Brain pericyte (primary cell): ENCODE results near the gene C2orf49.

ENCODE experiments used
- DNase-seq: peaks from one replicate; pipeline ENCODE4 v3.0.0-alpha.2; 2012; ENCODE audit warnings: low read depth, low spot score

The C2orf49 gene

DNA sequence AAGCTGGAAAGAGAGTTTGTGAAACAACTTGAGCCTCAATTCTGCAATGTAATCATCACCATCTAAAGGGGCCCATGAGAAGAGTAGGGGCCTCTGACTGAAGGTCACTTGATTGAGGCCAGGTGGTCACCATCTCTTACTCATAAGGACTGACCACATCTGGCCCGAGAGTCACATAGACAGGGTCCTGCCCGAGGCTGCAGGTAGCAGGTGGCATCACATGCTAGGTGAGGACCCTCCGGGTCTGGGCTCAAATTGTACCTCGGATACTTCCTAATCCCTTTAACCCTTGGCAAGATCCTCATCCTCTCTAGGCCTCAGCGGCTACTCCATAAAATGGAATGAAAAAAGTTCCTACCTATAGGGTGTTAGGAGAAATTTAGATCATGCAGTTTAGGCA, 44.8 kb downstream of the C2orf49 start:
- no peak for DNase-seq

DNA sequence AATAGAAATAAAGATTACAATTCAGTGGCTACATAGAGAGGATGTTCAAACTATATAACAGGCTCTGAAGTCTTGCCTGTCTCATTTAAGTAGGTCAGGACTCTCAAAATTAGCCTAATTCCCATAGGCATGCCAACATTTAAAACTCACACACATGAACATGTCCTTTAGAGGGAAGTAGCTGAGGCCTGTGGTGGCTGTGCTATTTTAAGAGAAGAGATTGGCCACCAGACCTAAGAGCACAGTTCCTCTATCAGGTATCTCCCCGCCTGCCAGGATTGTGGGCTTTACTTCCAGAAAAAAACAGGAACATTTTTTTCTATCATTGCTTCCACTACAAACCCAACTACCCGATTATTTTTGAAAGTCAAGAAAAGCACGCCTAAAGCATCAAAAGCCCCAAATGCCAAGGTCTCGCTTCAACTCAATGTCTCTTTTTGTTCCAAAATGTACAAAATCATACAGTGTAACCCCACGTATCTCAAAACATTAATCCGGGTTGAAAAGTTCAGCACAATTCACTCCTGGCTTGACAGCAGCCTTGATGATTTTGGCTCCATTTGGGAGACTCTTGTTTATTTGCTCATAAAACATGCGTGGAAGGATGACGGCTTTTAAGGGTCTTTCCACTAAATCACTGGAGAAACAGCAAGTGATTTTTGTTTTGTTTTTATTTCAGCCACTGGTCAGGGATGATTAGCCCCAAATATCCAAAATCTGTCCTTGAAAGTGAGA, 46.3 kb downstream of the C2orf49 start:
- DNase-seq, result no peak

DNA sequence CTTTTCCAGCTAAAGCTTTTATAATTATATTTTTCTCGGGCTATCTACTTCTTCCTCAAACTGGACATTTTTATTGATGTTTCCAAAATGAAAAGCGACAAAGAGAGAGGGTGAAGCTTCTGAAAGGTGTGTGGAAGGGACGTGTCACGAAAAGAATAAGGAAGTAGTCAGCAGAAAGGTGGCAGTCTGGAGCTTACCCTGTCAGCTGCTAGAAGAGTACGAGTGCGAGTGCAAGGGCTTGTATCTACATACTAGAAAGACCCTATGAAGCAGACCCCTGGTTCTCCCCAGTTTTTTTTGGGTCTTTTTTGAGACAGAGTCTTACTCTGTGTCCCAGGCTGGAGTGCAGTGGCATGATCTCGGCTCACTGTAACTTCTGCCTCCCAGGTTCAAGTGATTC, 46.9 kb downstream of the C2orf49 start:
- no peak for DNase-seq

DNA sequence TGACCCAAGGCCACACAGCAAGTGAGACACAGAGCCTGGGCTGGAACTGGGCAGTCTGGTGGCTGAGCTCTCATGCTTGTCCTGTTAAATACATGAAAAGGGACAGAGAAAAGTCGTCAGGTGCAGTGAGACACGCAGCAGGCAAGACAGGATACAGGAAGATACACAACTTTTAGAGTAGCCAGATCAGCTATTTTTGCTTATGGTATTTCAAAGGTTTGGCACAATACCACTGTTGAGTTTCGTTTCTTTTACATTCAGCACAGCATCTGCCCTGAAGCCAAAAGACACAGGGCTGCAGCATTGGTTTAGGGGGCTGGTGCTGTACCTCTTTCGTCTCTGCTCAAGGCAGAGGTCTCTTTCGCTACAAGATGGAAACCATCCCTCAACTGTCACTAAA, 47.5 kb downstream of the C2orf49 start:
- DNase-seq, result no peak

DNA sequence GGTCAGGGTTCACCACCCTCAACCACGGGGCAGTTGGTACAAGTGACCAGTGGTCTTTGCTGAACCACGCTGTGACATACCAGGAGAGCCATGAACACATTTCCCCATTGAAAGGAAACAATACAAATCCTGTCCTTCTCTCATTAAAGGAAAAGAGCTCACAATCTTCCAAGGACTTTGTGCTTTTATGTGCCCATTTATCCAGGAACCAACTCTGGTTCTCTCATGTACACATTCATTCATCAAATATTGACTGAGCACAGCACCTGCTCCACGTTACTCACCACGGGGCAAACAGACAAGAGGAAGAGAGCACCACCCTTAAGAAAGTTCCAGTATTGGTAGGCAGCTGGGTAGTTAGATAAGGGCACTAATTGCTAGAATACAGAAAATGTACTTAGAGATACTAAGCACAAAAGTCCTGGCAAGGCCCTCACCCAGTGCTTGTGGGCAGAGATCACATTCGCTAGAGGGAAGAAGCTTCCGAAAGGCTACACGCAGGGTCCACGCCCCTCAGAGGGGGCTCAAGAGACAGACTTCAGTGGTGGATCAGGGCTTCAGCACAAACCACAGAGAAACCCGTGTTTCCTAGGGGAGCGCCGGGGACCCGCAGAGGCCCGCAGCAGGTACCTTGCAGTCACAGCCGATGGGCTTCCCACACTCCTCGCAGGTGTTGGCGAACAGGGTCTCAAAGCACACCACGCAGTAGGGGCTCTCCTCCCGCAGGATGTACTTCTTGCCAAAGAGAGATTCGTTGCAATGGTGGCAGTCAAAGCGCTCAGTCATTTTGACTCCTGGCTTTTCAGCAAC, 48.6 kb downstream of the C2orf49 start:
- DNase-seq, result no peak

DNA sequence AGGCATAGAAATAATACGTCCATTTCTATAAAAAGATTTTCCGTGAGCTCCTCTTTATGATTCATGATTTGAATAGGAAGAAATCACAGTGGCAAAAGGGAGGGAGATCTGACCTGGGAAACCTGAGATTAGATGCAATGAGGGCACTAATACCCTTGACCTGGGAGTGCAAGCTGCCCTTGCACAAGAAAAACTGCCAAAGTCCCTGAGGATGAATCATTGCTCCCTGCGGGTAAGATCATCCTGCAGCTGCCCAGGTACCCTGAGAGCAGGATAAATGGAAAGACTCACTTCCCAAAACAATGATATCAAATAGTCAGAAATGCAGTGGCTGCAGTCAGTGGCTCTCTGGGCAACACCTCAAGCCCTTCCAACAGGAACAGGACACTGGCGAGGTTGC, 49.9 kb downstream of the C2orf49 start:
- no peak for DNase-seq

DNA sequence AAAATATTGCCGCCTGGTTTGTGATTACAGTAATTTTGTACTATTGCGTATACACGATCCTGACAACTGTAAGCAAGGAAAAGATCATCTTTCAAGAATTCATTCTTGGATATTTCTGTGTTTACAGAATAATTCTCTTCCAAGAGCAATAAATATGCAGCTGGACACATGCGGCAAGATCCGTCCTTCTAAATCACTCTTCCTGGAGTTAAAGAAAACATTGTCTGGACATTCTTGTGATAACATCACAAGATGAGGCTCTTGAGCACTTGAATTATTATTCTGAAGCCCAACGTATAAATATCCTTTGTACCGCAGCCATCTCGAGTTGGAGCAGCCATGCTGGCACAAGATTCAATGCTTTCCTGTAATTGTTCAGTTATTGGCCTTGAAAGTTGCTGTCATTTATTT, 51.6 kb downstream of the C2orf49 start:
- peak; percentile 92 for DNase-seq

DNA sequence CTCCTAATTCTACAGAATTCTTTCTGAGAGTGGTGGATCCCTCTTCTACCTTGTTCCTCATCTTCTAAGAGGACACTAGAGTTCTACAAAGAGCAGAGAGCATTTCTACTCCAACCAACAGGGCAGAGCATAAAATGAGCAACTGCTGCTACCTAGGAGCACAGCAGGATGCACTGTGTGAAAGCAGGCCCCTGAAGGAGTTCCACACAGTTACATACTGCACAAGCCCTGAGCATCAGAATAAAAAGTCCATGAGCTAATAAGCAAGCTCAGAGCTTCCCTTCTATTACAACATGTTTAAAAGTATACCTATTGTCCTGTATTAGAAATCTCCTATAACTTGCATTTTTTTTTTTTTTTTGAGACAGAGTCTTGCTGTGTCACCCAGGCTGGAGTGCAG, 53.1 kb downstream of the C2orf49 start:
- no peak for DNase-seq

DNA sequence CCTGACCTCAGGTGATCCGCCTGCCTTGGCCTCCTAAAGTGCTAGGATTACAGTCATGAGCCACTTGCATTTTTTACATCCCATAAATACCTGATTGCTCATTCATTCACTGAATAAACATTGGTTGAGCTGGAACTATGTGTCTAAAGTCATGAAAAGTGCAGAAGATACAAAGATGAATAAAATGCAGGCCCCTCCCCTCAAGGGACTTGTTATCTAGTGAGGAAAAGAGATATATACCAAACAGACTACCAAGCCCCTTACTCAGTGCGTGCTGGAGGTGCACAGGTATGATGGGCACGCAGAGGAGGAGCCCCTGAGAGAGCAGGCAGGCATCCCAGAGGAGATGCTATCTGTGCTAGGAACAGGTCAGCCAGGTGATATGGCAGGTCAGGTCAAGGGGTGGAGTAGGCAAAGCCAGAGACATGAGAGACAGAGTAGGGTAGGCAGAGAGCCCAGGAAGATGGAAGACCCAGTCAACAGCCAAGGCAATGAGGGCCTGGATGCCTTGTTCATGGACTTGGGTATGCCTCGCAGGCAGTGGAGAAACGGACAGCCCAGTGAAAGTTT, 53.8 kb downstream of the C2orf49 start:
- no peak for DNase-seq

DNA sequence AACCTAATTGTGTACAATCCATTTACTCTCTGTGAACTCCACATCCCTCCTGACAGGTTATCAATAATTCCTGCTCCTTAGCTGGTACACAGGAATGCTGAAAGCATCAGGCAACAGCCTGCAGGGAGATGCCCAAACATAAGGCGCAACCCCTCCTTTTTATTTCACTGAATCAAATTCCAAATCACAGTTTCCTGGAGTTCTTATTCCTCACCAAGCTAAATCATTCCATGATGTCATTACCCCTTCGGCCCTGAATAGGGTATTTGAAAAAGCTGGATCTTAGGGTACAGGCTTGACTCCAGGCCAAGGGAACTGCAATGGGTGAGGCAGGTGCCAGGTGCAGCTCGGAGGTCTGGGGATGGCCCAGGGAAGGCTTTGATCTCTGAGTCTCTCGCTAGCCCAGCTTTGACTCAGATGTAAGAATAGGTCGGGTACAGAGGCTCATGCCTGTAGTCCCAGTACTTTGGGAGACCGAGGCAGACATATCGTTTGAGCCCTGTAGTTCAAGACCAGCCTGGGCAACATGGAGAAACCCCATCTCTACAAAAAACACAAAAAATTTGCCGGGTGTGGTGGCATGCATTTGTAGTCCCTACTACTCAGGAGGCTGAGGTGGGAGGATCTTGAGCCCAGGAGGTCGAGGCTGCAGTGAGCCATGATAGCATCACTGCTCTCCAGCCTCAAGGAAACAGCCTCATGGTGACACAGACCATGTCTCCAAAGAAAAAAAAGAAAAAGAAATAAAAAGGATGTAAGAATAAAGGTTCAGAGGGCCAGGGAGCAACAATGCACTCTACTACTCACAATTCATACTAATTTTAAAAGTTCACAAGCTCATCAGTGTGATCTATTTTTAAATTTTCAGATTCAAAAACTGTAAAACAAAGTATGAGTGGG, 54.7 kb downstream of the C2orf49 start:
- DNase-seq, result no peak

DNA sequence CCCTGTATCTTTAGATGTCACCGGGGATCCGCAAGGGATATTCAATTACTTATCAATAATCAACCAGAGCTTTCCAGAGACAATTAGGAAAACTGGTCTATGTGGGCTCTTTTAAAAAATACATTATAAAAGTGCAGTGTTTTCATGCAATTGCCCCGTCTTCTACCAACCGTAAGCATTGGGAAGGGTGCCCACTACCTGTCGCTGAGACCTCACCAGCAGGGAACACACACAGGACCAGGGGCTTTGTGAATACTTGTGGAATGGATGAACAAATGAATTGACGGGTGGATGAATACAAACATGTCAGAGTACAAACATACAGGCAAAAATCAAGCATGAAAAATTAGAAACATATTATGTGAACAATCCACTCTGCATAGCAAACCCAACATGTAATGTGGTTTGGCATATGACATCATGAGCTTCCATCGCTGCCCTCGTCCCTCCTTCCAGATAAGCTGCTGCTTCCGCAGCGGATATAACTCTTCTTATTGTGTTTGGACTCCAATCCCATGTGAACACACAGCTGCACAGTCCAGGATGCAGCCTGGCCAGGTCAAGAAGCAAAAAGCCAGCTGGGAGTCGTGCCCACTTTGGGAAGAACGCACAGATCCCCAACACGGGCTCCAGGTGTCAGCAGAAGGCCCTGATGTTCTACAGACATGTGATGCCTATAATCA, 56.2 kb downstream of the C2orf49 start:
- DNase-seq, result no peak

DNA sequence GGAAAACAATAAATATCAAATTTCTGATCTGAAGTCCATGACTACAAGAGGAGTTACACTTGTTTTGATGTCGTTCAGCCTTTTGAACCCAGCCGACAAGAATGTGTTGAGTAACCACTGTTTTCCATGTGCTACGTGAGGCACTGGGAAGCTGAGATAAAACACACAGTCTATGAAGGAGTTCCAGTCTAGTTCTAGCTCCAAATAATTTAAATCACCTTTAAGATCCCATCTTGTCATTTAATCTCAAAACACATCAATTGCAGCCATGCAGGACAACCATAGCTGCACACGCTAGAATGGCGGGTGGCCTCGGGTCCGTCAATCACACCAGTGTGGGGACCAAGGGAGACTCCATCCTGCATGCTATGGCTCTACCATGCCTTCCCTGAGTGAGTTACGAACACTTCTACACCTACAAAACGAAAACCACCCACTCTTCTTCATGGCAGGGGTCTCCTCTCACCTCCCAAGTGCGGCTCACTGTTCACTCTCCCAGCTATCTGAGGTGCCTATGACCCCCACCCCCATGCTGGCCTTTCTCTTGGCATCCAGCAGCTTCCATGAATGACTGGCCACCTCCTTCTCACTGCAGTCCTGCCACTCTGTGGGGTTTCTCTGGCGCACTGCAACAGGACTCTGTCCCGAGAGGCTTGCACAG, 57.7 kb downstream of the C2orf49 start:
- DNase-seq, result no peak

DNA sequence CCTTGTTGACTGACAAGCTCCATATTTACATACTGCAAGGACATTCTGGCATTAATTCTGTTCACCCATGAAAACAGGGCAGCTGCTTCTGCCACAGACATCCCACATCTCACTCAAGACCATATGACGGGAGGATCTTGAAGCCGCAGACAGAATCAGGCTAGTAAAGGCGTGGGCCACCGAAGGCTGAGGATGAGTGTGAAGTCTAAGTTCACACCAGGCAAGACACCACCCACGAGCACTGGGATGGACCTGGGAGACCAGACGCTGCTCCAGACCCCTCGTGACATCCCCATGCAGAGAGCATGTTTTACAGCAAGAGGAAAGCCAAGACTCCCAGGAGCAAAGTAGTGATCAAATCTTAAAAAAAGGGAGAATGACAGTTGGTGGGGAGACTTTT, 58.4 kb downstream of the C2orf49 start:
- DNase-seq, result no peak

DNA sequence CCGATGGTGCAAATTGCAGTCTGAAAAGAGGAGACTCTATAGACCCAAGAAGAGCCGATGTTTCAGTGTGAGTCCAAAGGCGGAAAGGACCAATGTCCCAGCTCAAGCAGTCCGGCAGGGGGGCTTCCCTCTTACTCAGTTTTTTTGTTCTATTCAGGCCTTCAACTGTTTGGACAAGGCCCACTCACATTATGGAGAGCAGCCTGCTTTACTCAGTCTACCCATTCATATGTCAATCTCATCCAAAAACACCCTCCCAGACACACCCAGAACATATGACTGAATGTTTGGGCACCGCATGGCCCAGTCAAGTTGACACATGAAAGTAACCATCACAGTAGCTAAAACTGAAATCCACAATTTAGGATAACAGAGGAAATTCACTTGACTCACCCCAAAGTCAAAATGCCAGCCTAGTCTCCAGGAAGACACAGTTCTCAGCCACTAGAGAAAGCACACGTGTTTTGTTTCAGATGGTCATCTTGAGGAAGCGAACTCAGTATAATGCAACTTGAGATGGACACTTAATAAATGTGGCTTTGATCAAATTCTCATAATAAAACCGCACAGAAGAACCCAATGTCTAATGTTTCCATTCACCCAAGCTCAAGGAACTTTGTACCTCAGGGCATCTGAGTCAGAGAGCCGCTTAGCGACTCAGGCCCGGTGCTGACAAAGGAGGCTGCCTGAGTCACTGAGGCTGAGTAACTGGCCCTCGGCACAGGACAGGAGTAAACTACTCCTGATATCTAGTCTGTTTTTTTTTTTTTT, 59.1 kb downstream of the C2orf49 start:
- DNase-seq, result no peak

DNA sequence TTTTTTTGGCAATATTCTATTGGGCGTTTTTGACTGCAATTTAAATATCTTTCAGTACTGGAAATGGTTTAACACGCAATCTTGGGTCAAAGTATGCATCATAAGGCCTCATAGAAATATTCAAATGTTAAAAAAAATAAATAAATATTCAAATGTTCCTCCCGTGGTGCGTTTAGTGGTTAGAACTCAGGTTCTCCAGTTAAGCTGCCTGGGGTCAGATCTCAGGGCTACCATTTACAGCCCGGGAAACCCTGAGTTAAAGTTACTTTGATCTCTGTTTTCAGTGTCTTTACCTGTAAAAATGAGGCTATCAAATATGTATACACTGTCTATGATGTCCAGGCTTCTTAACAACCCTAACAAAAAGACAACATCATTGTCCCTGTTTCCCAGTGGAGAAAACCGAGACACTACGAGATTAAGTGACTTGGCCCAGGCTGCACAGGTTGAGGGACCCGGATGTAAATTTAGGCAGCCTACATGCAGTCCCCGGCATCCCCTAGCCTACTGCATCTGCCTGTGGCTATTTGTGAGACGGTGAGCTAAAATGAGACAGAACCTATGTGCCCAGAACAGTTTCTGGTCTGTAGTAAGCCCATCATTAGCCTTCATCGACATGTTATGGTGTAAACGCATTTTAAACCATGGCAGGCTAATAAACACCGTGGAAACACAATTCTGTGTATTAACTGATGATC, 59.8 kb downstream of the C2orf49 start:
- DNase-seq, result no peak

DNA sequence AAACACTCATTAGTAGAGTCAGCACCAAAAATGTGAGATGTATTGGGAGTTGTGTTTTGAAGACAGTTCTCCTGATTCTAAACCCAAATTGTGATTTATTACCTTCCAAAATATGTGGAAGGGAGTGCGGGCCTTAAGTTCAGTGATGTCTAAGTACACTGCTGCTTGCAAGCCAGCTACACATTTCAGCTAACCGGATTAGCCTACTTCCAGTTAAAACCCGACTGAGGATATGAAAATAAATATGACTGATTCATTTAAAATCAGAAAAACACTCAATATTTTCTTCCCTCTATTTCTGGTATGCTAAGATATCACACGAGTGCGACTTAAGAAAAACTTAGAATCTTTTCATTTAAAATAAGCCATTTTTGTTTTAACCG, 60.6 kb downstream of the C2orf49 start:
- no peak for DNase-seq

DNA sequence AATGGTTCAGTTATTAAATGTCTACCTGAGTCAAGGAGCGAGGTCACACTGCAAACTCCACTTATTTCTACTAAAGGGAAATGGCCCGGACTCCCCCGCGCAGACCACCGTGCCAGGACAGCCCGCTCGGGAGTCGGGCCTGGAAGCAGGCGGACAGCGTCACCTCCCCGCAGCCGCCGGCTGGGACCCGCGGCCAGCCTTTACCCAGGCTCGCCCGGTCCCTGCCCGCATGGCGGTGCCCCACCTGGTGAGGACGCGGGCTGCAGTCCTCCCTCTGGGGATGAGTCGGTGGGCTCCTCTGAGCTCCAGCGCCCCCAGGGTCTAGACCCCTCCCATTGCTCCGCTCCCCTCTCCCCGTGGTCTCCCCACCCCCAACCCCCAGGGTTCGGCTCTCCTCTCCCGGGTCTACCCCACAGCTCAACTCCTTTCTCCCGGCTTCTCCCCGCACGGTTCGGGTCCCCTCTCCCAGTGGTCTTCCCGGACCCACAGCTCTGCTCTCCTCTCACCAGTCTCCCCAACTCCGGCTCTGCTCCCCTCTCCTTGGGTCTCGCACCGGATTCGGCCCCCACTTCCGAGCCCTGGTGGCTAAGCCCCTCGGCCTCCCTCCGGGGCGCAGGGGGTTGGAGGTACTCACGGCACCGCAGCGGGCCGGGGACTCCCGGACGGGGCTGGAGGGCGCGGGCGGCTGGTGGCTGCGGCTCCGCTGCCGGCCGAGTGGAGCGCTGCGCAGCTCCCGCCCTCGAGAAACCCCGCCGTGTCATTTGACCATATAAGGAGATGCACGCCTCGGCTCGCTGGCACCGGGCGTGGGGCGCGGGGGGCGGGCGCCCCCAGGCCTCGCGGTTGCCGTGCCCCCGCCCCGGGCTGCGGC, 61.2 kb downstream of the C2orf49 start, which contains the start of gene FHL2:
Gene FHL2 (minus strand): TSS at position 716 of the 871 bp plus-strand sequence. CDS start 12,535 bp downstream, outside the sequence.
- DNase-seq, result no peak
